Neural cell (in vitro differentiated cells): Measurements from ENCODE around the gene PARD3B. TPM values are rescaled to one million over a fixed set of nuclear protein-coding genes. Genes with fewer than 3 reads are reported as not detected.

Experiments
- H2AFZ ChIP-seq: fragments of 200-600, 300-800 bp; sonication (generic), shearing (Covaris generic); 2 replicates; pipeline ENCODE4 v1.6.0; 2014; ENCODE audit warnings: low read depth, mild to moderate bottlenecking, antibody characterized with exemption, low read length, moderate library complexity
- H3F3A ChIP-seq: fragments of 200-600 bp; shearing (Covaris generic); 2 replicates; pipeline ENCODE4 v1.6.1; 2016; ENCODE audit warnings: mild to moderate bottlenecking, moderate library complexity, mixed read lengths, antibody characterized with exemption, low read length; ENCODE audit not compliant: insufficient read depth, poor library complexity, severe bottlenecking
- H3K27ac ChIP-seq: fragments of 200-600, 300-800 bp; sonication (generic), shearing (Covaris generic); 2 replicates; pipeline ENCODE4 v1.5.1; 2014; ENCODE audit warnings: mild to moderate bottlenecking, low read length, moderate library complexity
- H3K27me3 ChIP-seq: fragments of 300-800, 200-600 bp; sonication (generic), shearing (Covaris generic); 2 replicates; pipeline ENCODE4 v1.6.0; 2014; ENCODE audit warnings: mild to moderate bottlenecking, low read depth, low read length, moderate library complexity; ENCODE audit not compliant: insufficient read depth
- H3K36me3 ChIP-seq: fragments of 300-800, 200-600 bp; sonication (generic), shearing (Covaris generic); 2 replicates; pipeline ENCODE4 v1.5.1; 2014; ENCODE audit warnings: mild to moderate bottlenecking, antibody characterized with exemption, low read length, moderate library complexity; ENCODE audit not compliant: insufficient read depth
- H3K4me2 ChIP-seq: fragments of 300-800, 200-600 bp; sonication (generic), shearing (Covaris generic); 2 replicates; pipeline ENCODE4 v1.6.0; 2014; ENCODE audit warnings: mild to moderate bottlenecking, low read length
- H3K4me3 ChIP-seq: fragments of 300-800, 200-600 bp; sonication (generic), shearing (Covaris generic); 2 replicates; pipeline ENCODE4 v1.5.1; 2014; ENCODE audit warnings: mild to moderate bottlenecking, low read length, moderate library complexity
- H3K79me2 ChIP-seq: fragments of 200-600 bp; shearing (Covaris generic); replicated peaks from 2 replicates; pipeline ENCODE4 v1.6.0; 2014; ENCODE audit warnings: mild to moderate bottlenecking, low read length, moderate library complexity; ENCODE audit not compliant: insufficient read depth
- H3K9ac ChIP-seq: fragments of 300-800, 200-600 bp; sonication (generic), shearing (Covaris generic); 2 replicates; pipeline ENCODE4 v1.6.1; 2016; ENCODE audit warnings: mild to moderate bottlenecking, low read length, mixed read lengths
- H3K9me2 ChIP-seq: fragments of 200-600 bp; shearing (Covaris generic); 2 replicates; pipeline ENCODE4 v1.6.1; 2016; ENCODE audit warnings: mild to moderate bottlenecking, low read length, mixed read lengths; ENCODE audit not compliant: insufficient read depth
- H3K9me3 ChIP-seq: fragments of 200-600, 300-800 bp; sonication (generic), shearing (Covaris generic); 2 replicates; pipeline ENCODE4 v1.6.1; 2016; ENCODE audit warnings: mild to moderate bottlenecking, mixed run types, low read length, moderate library complexity, mixed read lengths
- H4K20me1 ChIP-seq: fragments of 200-600 bp; shearing (Covaris generic); 2 replicates; pipeline ENCODE4 v1.6.1; 2016; ENCODE audit warnings: mild to moderate bottlenecking, mixed run types; ENCODE audit not compliant: insufficient read depth
- EP300 ChIP-seq: fragments of 450-650 bp; conservative IDR thresholded peaks from 2 replicates; pipeline ENCODE4 v1.6.1; 2014; ENCODE audit warnings: antibody characterized with exemption, mild to moderate bottlenecking, moderate library complexity; ENCODE audit not compliant: poor library complexity, severe bottlenecking
- EZH2 ChIP-seq: fragments of 200-600, 300-800 bp; shearing (Covaris generic), sonication (generic); IDR thresholded peaks from 2 replicates; pipeline ENCODE4 v1.6.1; 2014; ENCODE audit warnings: antibody characterized with exemption, low read length, borderline replicate concordance, mild to moderate bottlenecking; ENCODE audit not compliant: insufficient read depth, poor library complexity, severe bottlenecking
- MXI1 ChIP-seq: fragments of 450-650 bp; conservative IDR thresholded peaks from 2 replicates; pipeline ENCODE4 v1.6.1; 2014; ENCODE audit warnings: antibody characterized with exemption, mild to moderate bottlenecking; ENCODE audit not compliant: poor library complexity, severe bottlenecking
- POLR2AphosphoS5 ChIP-seq: IDR thresholded peaks from 2 replicates; pipeline ENCODE4 v1.6.1; 2012
- RAD21 ChIP-seq: fragments of 450-650 bp; conservative IDR thresholded peaks from 2 replicates; pipeline ENCODE4 v1.6.1; 2014; ENCODE audit warnings: antibody characterized with exemption, mild to moderate bottlenecking, moderate library complexity
- REST ChIP-seq: IDR thresholded peaks from 2 replicates; pipeline ENCODE4 v1.6.1; 2012; ENCODE audit warnings: borderline replicate concordance
- SMC3 ChIP-seq: fragments of 450-650 bp; conservative IDR thresholded peaks from 2 replicates; pipeline ENCODE4 v1.6.1; 2014; ENCODE audit warnings: antibody characterized with exemption, mild to moderate bottlenecking, moderate library complexity; ENCODE audit not compliant: poor library complexity
- TAF1 ChIP-seq: IDR thresholded peaks from 2 replicates; pipeline ENCODE4 v1.6.1; 2012; ENCODE audit warnings: low read depth
- polyA plus RNA-seq: library from polyadenylated mRNA; depleted of rRNA; stranded (reverse); fragments of >200 nt; gene quantifications from 2 replicates; pipeline ENCODE4 v1.2.3, GENCODE V29; 2014
- TF ChIP-seq, protein P1 (sequence below): fragments of 450-650 bp; IDR thresholded peaks from 2 replicates; pipeline ENCODE4 v1.5.1; 2014; ENCODE audit warnings: antibody characterized with exemption, mild to moderate bottlenecking, moderate library complexity; ENCODE audit not compliant: poor library complexity, severe bottlenecking

Gene PARD3B
- polyA plus RNA-seq, 1 donor from 2014 or later, result 0.54 TPM

- Histone ChIP-seq H3K9me3 (no peaks in the 10 kb centered on the region), H3F3A (no peaks in the 10 kb centered on the region), H3K9me2 (no peaks in the 10 kb centered on the region), H3K79me2 (no peaks in the 10 kb centered on the region), H3K27ac (no peak overlapping the region), H3K36me3 (no peaks in the 10 kb centered on the region), H4K20me1 (no peaks in the 10 kb centered on the region), H3K27me3 (no peaks in the 10 kb centered on the region), H2AFZ (no peak overlapping the region), H3K4me2 (no peak overlapping the region), H3K9ac (no peak overlapping the region), H3K4me3 (no peak overlapping the region)
- TF ChIP-seq EZH2, result no peak
- TF ChIP-seq RAD21, result no peak
- no peak for TF ChIP-seq SMC3
- no peak for TF ChIP-seq MXI1
- TF ChIP-seq POLR2AphosphoS5, result no peak
- TF ChIP-seq, protein P1, sequence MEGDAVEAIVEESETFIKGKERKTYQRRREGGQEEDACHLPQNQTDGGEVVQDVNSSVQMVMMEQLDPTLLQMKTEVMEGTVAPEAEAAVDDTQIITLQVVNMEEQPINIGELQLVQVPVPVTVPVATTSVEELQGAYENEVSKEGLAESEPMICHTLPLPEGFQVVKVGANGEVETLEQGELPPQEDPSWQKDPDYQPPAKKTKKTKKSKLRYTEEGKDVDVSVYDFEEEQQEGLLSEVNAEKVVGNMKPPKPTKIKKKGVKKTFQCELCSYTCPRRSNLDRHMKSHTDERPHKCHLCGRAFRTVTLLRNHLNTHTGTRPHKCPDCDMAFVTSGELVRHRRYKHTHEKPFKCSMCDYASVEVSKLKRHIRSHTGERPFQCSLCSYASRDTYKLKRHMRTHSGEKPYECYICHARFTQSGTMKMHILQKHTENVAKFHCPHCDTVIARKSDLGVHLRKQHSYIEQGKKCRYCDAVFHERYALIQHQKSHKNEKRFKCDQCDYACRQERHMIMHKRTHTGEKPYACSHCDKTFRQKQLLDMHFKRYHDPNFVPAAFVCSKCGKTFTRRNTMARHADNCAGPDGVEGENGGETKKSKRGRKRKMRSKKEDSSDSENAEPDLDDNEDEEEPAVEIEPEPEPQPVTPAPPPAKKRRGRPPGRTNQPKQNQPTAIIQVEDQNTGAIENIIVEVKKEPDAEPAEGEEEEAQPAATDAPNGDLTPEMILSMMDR, result no peak
- no peak for TF ChIP-seq TAF1
- TF ChIP-seq EP300, result no peak
- no peak for TF ChIP-seq REST
Observed at GRCh38 chr2:205141381-205141780, 596.1 kb downstream of the PARD3B start.

DNA sequence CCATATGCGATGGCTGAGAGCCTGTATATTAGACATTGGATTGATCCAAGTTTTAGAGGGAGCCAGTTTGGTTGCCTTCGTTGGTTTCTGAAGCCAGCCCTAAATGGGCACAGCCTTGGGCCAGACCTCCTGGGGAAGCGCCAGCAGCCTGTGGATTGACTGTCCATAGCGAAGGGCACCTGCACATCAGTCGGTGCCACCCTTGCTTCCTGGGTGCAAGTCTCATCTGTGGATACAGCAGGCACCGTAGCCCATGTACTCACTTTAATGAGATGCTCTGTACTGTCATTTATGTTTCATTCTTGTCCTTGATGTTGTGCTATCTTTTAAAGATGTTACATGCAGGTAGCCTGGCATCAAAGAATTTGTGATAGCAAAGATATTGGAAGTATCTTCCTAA lies 600.6 kb downstream of the PARD3B start:
- H3F3A ChIP-seq, result no peaks in the 10 kb centered on the region
- TF ChIP-seq, protein P1, result no peak
- TF ChIP-seq RAD21 (no peak), EP300 (no peak), REST (no peak), EZH2 (no peak), POLR2AphosphoS5 (no peak), TAF1 (no peak), SMC3 (no peak), MXI1 (no peak)

More for the DNA sequence above, 600.6 kb downstream of the PARD3B start:
- Histone ChIP-seq H3K4me3 (no peak overlapping the region), H3K36me3 (no peaks in the 10 kb centered on the region), H3K9me3 (no peaks in the 10 kb centered on the region), H3K4me2 (no peak overlapping the region), H3K27ac (no peak overlapping the region), H3K79me2 (no peaks in the 10 kb centered on the region), H4K20me1 (no peaks in the 10 kb centered on the region), H3K9ac (no peak overlapping the region), H3K27me3 (no peaks in the 10 kb centered on the region), H3K9me2 (no peaks in the 10 kb centered on the region), H2AFZ (no peak overlapping the region)
